ENCODE results near the gene FAS.

DNA sequence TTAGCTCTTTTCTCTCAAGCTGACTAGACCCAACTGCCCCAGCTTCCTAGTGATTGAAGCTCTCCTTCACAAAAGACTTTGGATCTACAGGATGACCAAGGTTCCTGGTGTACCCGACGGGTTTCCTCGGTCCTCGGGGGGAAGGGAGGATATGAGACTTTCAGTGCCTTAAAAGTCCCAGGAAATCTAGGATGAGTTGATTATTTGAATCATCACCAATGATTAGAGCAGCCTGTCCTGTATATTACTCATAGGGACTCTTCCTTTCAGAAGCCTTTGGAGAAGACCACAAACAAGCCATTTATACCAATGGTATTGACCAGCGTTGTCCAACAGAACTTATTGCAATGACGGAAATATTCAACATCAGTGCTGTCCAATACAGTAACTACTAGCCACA lies 31.9 kb upstream of the FAS start:
- TF ChIP-seq RFX5 (IDR thresholded peaks at IDR 0.05; ENCODE audit: low read length) (no peak), TAF1 (IDR thresholded peaks at IDR 0.05; ENCODE audit: borderline replicate concordance, low read depth, low read length) (no peak), SIN3A (IDR thresholded peaks at IDR 0.05; ENCODE audit: borderline replicate concordance, low read depth, low read length) (no peak), YY1 (IDR thresholded peaks at IDR 0.05; ENCODE audit: low read depth) (no peak), EZH2phosphoT487 (IDR thresholded peaks at IDR 0.05; ENCODE audit: borderline replicate concordance, low read depth) (no peak), POLR2AphosphoS5 (IDR thresholded peaks at IDR 0.05; ENCODE audit: low read depth, low read length) (no peak), FOXM1 (IDR thresholded peaks at IDR 0.05; ENCODE audit: low read depth) (no peak), EP300 (IDR thresholded peaks at IDR 0.05; ENCODE audit: borderline replicate concordance in 1 of 2, low read depth in 1 of 2, low read length in 1 of 2) (no peak), MXI1 (IDR thresholded peaks at IDR 0.05; ENCODE audit: low read depth, low read length) (no peak), TCF12 (IDR thresholded peaks at IDR 0.05) (no peak)
- TF ChIP-seq, protein P1, sequence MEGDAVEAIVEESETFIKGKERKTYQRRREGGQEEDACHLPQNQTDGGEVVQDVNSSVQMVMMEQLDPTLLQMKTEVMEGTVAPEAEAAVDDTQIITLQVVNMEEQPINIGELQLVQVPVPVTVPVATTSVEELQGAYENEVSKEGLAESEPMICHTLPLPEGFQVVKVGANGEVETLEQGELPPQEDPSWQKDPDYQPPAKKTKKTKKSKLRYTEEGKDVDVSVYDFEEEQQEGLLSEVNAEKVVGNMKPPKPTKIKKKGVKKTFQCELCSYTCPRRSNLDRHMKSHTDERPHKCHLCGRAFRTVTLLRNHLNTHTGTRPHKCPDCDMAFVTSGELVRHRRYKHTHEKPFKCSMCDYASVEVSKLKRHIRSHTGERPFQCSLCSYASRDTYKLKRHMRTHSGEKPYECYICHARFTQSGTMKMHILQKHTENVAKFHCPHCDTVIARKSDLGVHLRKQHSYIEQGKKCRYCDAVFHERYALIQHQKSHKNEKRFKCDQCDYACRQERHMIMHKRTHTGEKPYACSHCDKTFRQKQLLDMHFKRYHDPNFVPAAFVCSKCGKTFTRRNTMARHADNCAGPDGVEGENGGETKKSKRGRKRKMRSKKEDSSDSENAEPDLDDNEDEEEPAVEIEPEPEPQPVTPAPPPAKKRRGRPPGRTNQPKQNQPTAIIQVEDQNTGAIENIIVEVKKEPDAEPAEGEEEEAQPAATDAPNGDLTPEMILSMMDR (IDR thresholded peaks at IDR 0.05) = no peak
- TF ChIP-seq, protein P2, sequence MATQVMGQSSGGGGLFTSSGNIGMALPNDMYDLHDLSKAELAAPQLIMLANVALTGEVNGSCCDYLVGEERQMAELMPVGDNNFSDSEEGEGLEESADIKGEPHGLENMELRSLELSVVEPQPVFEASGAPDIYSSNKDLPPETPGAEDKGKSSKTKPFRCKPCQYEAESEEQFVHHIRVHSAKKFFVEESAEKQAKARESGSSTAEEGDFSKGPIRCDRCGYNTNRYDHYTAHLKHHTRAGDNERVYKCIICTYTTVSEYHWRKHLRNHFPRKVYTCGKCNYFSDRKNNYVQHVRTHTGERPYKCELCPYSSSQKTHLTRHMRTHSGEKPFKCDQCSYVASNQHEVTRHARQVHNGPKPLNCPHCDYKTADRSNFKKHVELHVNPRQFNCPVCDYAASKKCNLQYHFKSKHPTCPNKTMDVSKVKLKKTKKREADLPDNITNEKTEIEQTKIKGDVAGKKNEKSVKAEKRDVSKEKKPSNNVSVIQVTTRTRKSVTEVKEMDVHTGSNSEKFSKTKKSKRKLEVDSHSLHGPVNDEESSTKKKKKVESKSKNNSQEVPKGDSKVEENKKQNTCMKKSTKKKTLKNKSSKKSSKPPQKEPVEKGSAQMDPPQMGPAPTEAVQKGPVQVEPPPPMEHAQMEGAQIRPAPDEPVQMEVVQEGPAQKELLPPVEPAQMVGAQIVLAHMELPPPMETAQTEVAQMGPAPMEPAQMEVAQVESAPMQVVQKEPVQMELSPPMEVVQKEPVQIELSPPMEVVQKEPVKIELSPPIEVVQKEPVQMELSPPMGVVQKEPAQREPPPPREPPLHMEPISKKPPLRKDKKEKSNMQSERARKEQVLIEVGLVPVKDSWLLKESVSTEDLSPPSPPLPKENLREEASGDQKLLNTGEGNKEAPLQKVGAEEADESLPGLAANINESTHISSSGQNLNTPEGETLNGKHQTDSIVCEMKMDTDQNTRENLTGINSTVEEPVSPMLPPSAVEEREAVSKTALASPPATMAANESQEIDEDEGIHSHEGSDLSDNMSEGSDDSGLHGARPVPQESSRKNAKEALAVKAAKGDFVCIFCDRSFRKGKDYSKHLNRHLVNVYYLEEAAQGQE (IDR thresholded peaks at IDR 0.05; ENCODE audit: low read depth, low read length) = no peak
- TF ChIP-seq, protein P3, sequence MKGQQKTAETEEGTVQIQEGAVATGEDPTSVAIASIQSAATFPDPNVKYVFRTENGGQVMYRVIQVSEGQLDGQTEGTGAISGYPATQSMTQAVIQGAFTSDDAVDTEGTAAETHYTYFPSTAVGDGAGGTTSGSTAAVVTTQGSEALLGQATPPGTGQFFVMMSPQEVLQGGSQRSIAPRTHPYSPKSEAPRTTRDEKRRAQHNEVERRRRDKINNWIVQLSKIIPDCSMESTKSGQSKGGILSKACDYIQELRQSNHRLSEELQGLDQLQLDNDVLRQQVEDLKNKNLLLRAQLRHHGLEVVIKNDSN (IDR thresholded peaks at IDR 0.05; ENCODE audit: borderline replicate concordance, low read depth) = no peak
- TF ChIP-seq, protein P4, sequence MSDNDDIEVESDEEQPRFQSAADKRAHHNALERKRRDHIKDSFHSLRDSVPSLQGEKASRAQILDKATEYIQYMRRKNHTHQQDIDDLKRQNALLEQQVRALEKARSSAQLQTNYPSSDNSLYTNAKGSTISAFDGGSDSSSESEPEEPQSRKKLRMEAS (IDR thresholded peaks at IDR 0.05; ENCODE audit: low read depth) = no peak
